ENCODE data around the gene HABP4.

GRCh38 chr9:96524045-96524444, 74.1 kb downstream of the HABP4 start:
- TF ChIP-seq CTCF (IDR thresholded peaks at IDR 0.05) (no peak), POLR2A (IDR thresholded peaks at IDR 0.05) (no peak), POLR2AphosphoS5 (IDR thresholded peaks at IDR 0.05) (no peak), EP300 (IDR thresholded peaks at IDR 0.05) (no peak)

All from gastroesophageal sphincter (tissue), 3 donors.